Left lung (tissue), 10 donors: ENCODE results near the gene FPR2. TPM values are rescaled to one million over a fixed set of nuclear protein-coding genes. Genes with fewer than 3 reads are reported as not detected.
A peak's percentile ranks its signal among the peaks of the same experiment; 100 is the strongest.
"Not testable (repeated sequence)": the region's sequence is repeated elsewhere in the genome, so short reads cannot be mapped to it uniquely, and the experiment has no call there.

Source experiments
- ATAC-seq: fragments of 200-7000 bp; cut with Tn5 transposase; one replicate; pipeline ENCODE4 v1.9.1; 2020; ENCODE audit warnings: moderate library complexity
- DNase-seq, 4 donors: peaks; one replicate each; pipeline ENCODE4 v3.0.0-alpha.2; 2013 to 2020
- H3K27ac ChIP-seq, 2 donors: fragments of 200-600 bp; sonication (generic) in 1 of 2; one replicate each; pipeline versions ENCODE4 v1.5.0 to v1.8.0; 2020 to 2021
- H3K27me3 ChIP-seq, 2 donors: fragments of 200-600 bp; sonication (generic) in 1 of 2; one replicate each; pipeline versions ENCODE4 v1.5.0 to v1.8.0; 2020 to 2021
- H3K36me3 ChIP-seq, 2 donors: fragments of 200-600 bp; sonication (generic) in 1 of 2; one replicate each; pipeline versions ENCODE4 v1.5.0 to v1.8.0; 2020 to 2021
- H3K4me1 ChIP-seq, 2 donors: fragments of 200-600 bp; one replicate each; pipeline ENCODE4 v1.8.0; 2021
- H3K4me3 ChIP-seq, 2 donors: fragments of 200-600 bp; sonication (generic) in 1 of 2; one replicate each; pipeline versions ENCODE4 v1.5.0 to v1.8.0; 2020 to 2021; ENCODE audit warnings: mild to moderate bottlenecking in 1 of 2
- H3K9me3 ChIP-seq, 2 donors: fragments of 200-600 bp; sonication (generic) in 1 of 2; one replicate each; pipeline versions ENCODE4 v1.5.0 to v1.8.0; 2020 to 2021
- CTCF ChIP-seq, 2 donors: fragments of 200-600 bp; sonication (generic) in 1 of 2; IDR thresholded peaks; one replicate each; pipeline versions ENCODE4 v1.5.0 to v1.8.0; 2021; ENCODE audit warnings: antibody characterized with exemption in 2 of 2
- intact Hi-C, 2 donors: fragments of 100-400 bp; cut with DNase I; formaldehyde crosslinking; loops; one replicate each; pipeline versions ENCODE4 v1.11.2 to v1.14.2; 2022
- polyA plus RNA-seq, 6 donors: library from polyadenylated mRNA; unstranded; fragments of 120-200 nt; gene quantifications; one replicate each; pipeline ENCODE4 v1.2.1, GENCODE V29; 2013; ENCODE audit not compliant: insufficient read length in 6 of 6
- total RNA-seq, 2 donors: library from RNA; stranded (reverse); fragmentation: NEBNext Ultra II Directional; extraction: Animal tissue kit (Norgen Biotek cat#: 25700); gene quantifications; one replicate each; pipeline ENCODE4 v1.2.1, GENCODE V29; 2021
- donor health status: DM: no; HTN: yes; CAD: no.
- donor health status: DM: no; HTN: no; CAD: no.

The FPR2 gene
- total and polyA plus RNA-seq, 8 donors: 0.14 to 41.7 (median 0.29) TPM

- H3K27me3 ChIP-seq: no peaks in the 10 kb centered on the region
- ATAC-seq (peak; percentile 17), DNase-seq (no peak)
- intact Hi-C loops: no loop called here
- peak overlapping the region; percentile 84 to 87 for H3K27ac ChIP-seq
- H3K9me3 ChIP-seq: peaks cover 0 to 1% of the 10 kb centered on the region in 2 donors
- peaks cover 14 to 43% of the 10 kb centered on the region in 2 donors for H3K4me1 ChIP-seq
- no peak for TF ChIP-seq CTCF (IDR thresholded peaks at IDR 0.05)
- H3K4me3 ChIP-seq: no peak overlapping the region
- no peaks in the 10 kb centered on the region for H3K36me3 ChIP-seq
Observed at GRCh38 chr19:51799774-51800472, 38.9 kb downstream of the FPR2 start.

- DNase-seq (peak in 3 of 4 donors; percentile 64 to 83 (median 73)), ATAC-seq (peak; percentile 5)
- TF ChIP-seq CTCF (IDR thresholded peaks at IDR 0.05): no peak
- H3K4me1 ChIP-seq: peaks cover 14 to 43% of the 10 kb centered on the region in 2 donors
- intact Hi-C loops: no loop called here
- no peaks in the 10 kb centered on the region for H3K36me3 ChIP-seq
- H3K4me3 ChIP-seq: no peak overlapping the region
- no peaks in the 10 kb centered on the region for H3K27me3 ChIP-seq
- peak overlapping the region; percentile 84 to 87 for H3K27ac ChIP-seq
- H3K9me3 ChIP-seq: peaks cover 0 to 1% of the 10 kb centered on the region in 2 donors
Observed at GRCh38 chr19:51800473-51801244, 39.7 kb downstream of the FPR2 start.

GRCh38 chr19:51802775-51803174 lies 41.8 kb downstream of the FPR2 start:
- no peak overlapping the region for H3K4me3 ChIP-seq
- intact Hi-C loops: no loop called here
- H3K4me1 ChIP-seq: peaks cover 14 to 61% of the 10 kb centered on the region in 2 donors
- peaks cover 0 to 1% of the 10 kb centered on the region in 2 donors for H3K9me3 ChIP-seq
- ATAC-seq (no peak), DNase-seq (no peak)
- H3K27ac ChIP-seq: peak overlapping the region; percentile 58 to 78
- TF ChIP-seq CTCF (IDR thresholded peaks at IDR 0.05): no peak
- no peaks in the 10 kb centered on the region for H3K36me3 ChIP-seq
- no peaks in the 10 kb centered on the region for H3K27me3 ChIP-seq

- ATAC-seq (no peak), DNase-seq (no peak)
- no peak for TF ChIP-seq CTCF (IDR thresholded peaks at IDR 0.05)
- peak overlapping the region; percentile 58 to 78 for H3K27ac ChIP-seq
- no peaks in the 10 kb centered on the region for H3K27me3 ChIP-seq
- peaks cover 11 to 60% of the 10 kb centered on the region in 2 donors for H3K4me1 ChIP-seq
- no peaks in the 10 kb centered on the region for H3K36me3 ChIP-seq
- intact Hi-C loops: no loop called here
- peaks cover 0 to 1% of the 10 kb centered on the region in 2 donors for H3K9me3 ChIP-seq
- H3K4me3 ChIP-seq: no peak overlapping the region
Observed at GRCh38 chr19:51803519-51803918, 42.5 kb downstream of the FPR2 start.

- intact Hi-C loops: no loop called here
- no peaks in the 10 kb centered on the region for H3K36me3 ChIP-seq
- peaks cover 9 to 58% of the 10 kb centered on the region in 2 donors for H3K4me1 ChIP-seq
- H3K4me3 ChIP-seq: no peak overlapping the region
- TF ChIP-seq CTCF (IDR thresholded peaks at IDR 0.05): no peak
- H3K27me3 ChIP-seq: no peaks in the 10 kb centered on the region
- H3K27ac ChIP-seq: peak overlapping the region; percentile 58 to 78
- ATAC-seq (peak; percentile 6), DNase-seq (no peak)
- H3K9me3 ChIP-seq: peaks cover 0 to 1% of the 10 kb centered on the region in 2 donors
Observed at GRCh38 chr19:51803967-51804366, 43.0 kb downstream of the FPR2 start.

GRCh38 chr19:51804789-51805188 lies 43.8 kb downstream of the FPR2 start:
- peaks cover 7 to 59% of the 10 kb centered on the region in 2 donors for H3K4me1 ChIP-seq

GRCh38 chr19:51805396-51805795 lies 44.4 kb downstream of the FPR2 start:
- Histone ChIP-seq H3K27ac (peak overlapping the region in 1 of 2 donors; percentile 78), H3K4me1 (peaks cover under 1 to 60% of the 10 kb centered on the region in 2 donors)
- H3K27me3 ChIP-seq, H3K4me3 ChIP-seq, H3K9me3 ChIP-seq, H3K36me3 ChIP-seq, ATAC-seq, DNase-seq, intact Hi-C loops: not testable (repeated sequence)

More at GRCh38 chr19:51804789-51805188, 43.8 kb downstream of the FPR2 start:
- H3K36me3 ChIP-seq, DNase-seq, H3K27me3 ChIP-seq, H3K9me3 ChIP-seq, H3K4me3 ChIP-seq, intact Hi-C loops, ATAC-seq: not testable (repeated sequence)
- H3K27ac ChIP-seq: peak overlapping the region; percentile 58 to 78

GRCh38 chr19:51806571-51806970 lies 45.6 kb downstream of the FPR2 start:
- H3K9me3 ChIP-seq, intact Hi-C loops, DNase-seq, ATAC-seq, H3K27ac ChIP-seq, H3K36me3 ChIP-seq, H3K4me3 ChIP-seq, H3K27me3 ChIP-seq: not testable (repeated sequence)
- H3K4me1 ChIP-seq: peaks cover 0 to 55% of the 10 kb centered on the region in 2 donors
